ENCODE results near the gene E4F1.

DNA sequence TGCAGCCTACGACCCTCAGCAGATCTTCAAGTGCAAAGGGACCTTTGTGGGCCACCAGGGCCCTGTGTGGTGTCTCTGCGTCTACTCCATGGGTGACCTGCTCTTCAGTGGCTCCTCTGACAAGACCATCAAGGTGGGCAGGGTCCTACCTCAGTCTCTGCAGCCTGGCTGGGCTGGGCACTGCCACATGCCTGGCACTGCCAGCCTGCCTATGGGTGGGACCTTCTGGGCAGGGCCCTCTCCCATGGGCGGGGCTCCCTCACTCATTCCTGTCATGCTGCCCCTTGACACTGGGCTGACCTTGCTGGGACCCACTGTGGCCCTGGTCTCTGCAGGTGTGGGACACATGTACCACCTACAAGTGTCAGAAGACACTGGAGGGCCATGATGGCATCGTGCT is 49.5 kb upstream of the E4F1 start:
- TF ChIP-seq ETV6 (CRISPR knock-in tag; IDR thresholded peaks at IDR 0.05) = no peak
- TF ChIP-seq, protein P1, sequence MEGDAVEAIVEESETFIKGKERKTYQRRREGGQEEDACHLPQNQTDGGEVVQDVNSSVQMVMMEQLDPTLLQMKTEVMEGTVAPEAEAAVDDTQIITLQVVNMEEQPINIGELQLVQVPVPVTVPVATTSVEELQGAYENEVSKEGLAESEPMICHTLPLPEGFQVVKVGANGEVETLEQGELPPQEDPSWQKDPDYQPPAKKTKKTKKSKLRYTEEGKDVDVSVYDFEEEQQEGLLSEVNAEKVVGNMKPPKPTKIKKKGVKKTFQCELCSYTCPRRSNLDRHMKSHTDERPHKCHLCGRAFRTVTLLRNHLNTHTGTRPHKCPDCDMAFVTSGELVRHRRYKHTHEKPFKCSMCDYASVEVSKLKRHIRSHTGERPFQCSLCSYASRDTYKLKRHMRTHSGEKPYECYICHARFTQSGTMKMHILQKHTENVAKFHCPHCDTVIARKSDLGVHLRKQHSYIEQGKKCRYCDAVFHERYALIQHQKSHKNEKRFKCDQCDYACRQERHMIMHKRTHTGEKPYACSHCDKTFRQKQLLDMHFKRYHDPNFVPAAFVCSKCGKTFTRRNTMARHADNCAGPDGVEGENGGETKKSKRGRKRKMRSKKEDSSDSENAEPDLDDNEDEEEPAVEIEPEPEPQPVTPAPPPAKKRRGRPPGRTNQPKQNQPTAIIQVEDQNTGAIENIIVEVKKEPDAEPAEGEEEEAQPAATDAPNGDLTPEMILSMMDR (IDR thresholded peaks at IDR 0.05) = no peak
- no peak for TF ChIP-seq NFE2L1 (CRISPR knock-in tag; IDR thresholded peaks at IDR 0.05)
- TF ChIP-seq, protein P2, sequence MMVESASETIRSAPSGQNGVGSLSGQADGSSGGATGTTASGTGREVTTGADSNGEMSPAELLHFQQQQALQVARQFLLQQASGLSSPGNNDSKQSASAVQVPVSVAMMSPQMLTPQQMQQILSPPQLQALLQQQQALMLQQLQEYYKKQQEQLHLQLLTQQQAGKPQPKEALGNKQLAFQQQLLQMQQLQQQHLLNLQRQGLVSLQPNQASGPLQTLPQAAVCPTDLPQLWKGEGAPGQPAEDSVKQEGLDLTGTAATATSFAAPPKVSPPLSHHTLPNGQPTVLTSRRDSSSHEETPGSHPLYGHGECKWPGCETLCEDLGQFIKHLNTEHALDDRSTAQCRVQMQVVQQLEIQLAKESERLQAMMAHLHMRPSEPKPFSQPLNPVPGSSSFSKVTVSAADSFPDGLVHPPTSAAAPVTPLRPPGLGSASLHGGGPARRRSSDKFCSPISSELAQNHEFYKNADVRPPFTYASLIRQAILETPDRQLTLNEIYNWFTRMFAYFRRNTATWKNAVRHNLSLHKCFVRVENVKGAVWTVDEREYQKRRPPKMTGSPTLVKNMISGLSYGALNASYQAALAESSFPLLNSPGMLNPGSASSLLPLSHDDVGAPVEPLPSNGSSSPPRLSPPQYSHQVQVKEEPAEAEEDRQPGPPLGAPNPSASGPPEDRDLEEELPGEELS (CRISPR knock-in tag; IDR thresholded peaks at IDR 0.05) = no peak
- TF ChIP-seq, protein P3, sequence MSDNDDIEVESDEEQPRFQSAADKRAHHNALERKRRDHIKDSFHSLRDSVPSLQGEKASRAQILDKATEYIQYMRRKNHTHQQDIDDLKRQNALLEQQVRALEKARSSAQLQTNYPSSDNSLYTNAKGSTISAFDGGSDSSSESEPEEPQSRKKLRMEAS (CRISPR knock-in tag; IDR thresholded peaks at IDR 0.05) = no peak
